Peyer's patch (tissue), 4 donors: Measurements from ENCODE around the gene SCN5A. TPM values are rescaled to one million over a fixed set of nuclear protein-coding genes. Genes with fewer than 3 reads are reported as not detected.

ENCODE experiments used
- DNase-seq, 3 donors: peaks; one replicate each; pipeline ENCODE4 v3.0.0-alpha.2; 2017 to 2019
- H3K27ac ChIP-seq, 4 donors: fragments of 200-600 bp; sonication (generic); one replicate each; pipeline ENCODE4 v1.5.1; 2016 to 2019
- H3K27me3 ChIP-seq, 2 donors: fragments of 200-600 bp; sonication (generic); one replicate each; pipeline ENCODE4 v1.5.1; 2019
- H3K36me3 ChIP-seq, 3 donors: fragments of 200-600 bp; sonication (generic); one replicate each; pipeline ENCODE4 v1.5.1; 2016 to 2019
- H3K4me1 ChIP-seq, 4 donors: fragments of 200-600 bp; sonication (generic); one replicate each; pipeline ENCODE4 v1.5.1; 2016 to 2019
- H3K4me3 ChIP-seq, 4 donors: fragments of 200-600 bp; sonication (generic); 1 replicate in 3 of 4; 2 replicates in 1 of 4; pipeline ENCODE4 v1.5.1; 2016 to 2019; ENCODE audit warnings: mild to moderate bottlenecking in 1 of 4
- H3K9me3 ChIP-seq, 4 donors: fragments of 200-600 bp; sonication (generic); one replicate each; pipeline ENCODE4 v1.5.1; 2016 to 2019; ENCODE audit warnings: mild to moderate bottlenecking in 1 of 4
- CTCF ChIP-seq, 6 experiments: fragments of 450-650 bp in 4 of 6; fragments of 200-600 bp in 2 of 6; sonication (generic) in 1 of 6; IDR thresholded peaks; one replicate each; pipeline ENCODE4 v1.5.1; 2017 to 2019; ENCODE audit warnings: antibody characterized with exemption in 6 of 6, mild to moderate bottlenecking in 3 of 6, moderate library complexity in 1 of 6
- POLR2A ChIP-seq, 2 donors: fragments of 450-650 bp; IDR thresholded peaks; one replicate each; pipeline ENCODE4 v1.5.1; 2017; ENCODE audit warnings: antibody characterized with exemption in 2 of 2, mild to moderate bottlenecking in 2 of 2, moderate library complexity in 2 of 2
- total RNA-seq, 4 donors: library from RNA; depleted of rRNA; stranded (reverse); fragments of >200 nt; gene quantifications; one replicate each; pipeline ENCODE4 v1.1.0, GENCODE V29; 2016

The SCN5A gene
- total RNA-seq, 4 donors from 2014 or later: 0.13 TPM; not detected in 3

GRCh38 chr3:38644662-38645053 is 4.8 kb downstream of the SCN5A start:
- Histone ChIP-seq H3K4me3 (no peak overlapping the region), H3K27me3 (peaks cover 0 to 10% of the 10 kb centered on the region in 2 donors), H3K36me3 (no peaks in the 10 kb centered on the region), H3K9me3 (no peaks in the 10 kb centered on the region), H3K27ac (no peak overlapping the region), H3K4me1 (peaks cover 0 to 10% (median 4%) of the 10 kb centered on the region in 4 donors)
- no peak for TF ChIP-seq POLR2A (IDR thresholded peaks at IDR 0.05)
- TF ChIP-seq CTCF (IDR thresholded peaks at IDR 0.05): no peak
- DNase-seq: no peak

GRCh38 chr3:38644016-38644661 is 5.3 kb downstream of the SCN5A start:
- H3K4me1 ChIP-seq: peaks cover 0 to 8% (median 2%) of the 10 kb centered on the region in 4 donors
- H3K36me3 ChIP-seq: no peaks in the 10 kb centered on the region
- no peaks in the 10 kb centered on the region for H3K9me3 ChIP-seq
- H3K27me3 ChIP-seq: peaks cover 0 to 5% of the 10 kb centered on the region in 2 donors
- H3K27ac ChIP-seq: no peak overlapping the region
- no peak for DNase-seq
- no peak for TF ChIP-seq CTCF (IDR thresholded peaks at IDR 0.05)
- no peak for TF ChIP-seq POLR2A (IDR thresholded peaks at IDR 0.05)
- H3K4me3 ChIP-seq: no peak overlapping the region

- H3K4me3 ChIP-seq: no peak overlapping the region
- H3K9me3 ChIP-seq: no peaks in the 10 kb centered on the region
- H3K27ac ChIP-seq: no peak overlapping the region
- peak in 1 of 3 donors; percentile 29 for DNase-seq
- H3K36me3 ChIP-seq: no peaks in the 10 kb centered on the region
- no peaks in the 10 kb centered on the region for H3K27me3 ChIP-seq
- no peak for TF ChIP-seq POLR2A (IDR thresholded peaks at IDR 0.05)
- TF ChIP-seq CTCF (IDR thresholded peaks at IDR 0.05): no peak
- peaks cover 0 to 2% (median 0%) of the 10 kb centered on the region in 4 donors for H3K4me1 ChIP-seq
Measured at GRCh38 chr3:38643592-38643991, 5.9 kb downstream of the SCN5A start.

- no peak for TF ChIP-seq POLR2A (IDR thresholded peaks at IDR 0.05)
- Histone ChIP-seq H3K9me3 (no peaks in the 10 kb centered on the region), H3K4me1 (no peaks in the 10 kb centered on the region), H3K27ac (no peak overlapping the region), H3K27me3 (no peaks in the 10 kb centered on the region), H3K4me3 (no peak overlapping the region), H3K36me3 (no peaks in the 10 kb centered on the region)
- peak in 1 of 3 donors; percentile 33 for DNase-seq
Measured at GRCh38 chr3:38643090-38643489, 6.4 kb downstream of the SCN5A start.

- no peak for TF ChIP-seq CTCF (IDR thresholded peaks at IDR 0.05)
- no peak for TF ChIP-seq POLR2A (IDR thresholded peaks at IDR 0.05)
- H3K4me1 ChIP-seq: no peaks in the 10 kb centered on the region
- H3K4me3 ChIP-seq: no peak overlapping the region
- H3K27me3 ChIP-seq: no peaks in the 10 kb centered on the region
- H3K27ac ChIP-seq: no peak overlapping the region
- no peaks in the 10 kb centered on the region for H3K9me3 ChIP-seq
- DNase-seq: peak in 1 of 3 donors; percentile 15
- H3K36me3 ChIP-seq: no peaks in the 10 kb centered on the region
Measured at GRCh38 chr3:38641461-38642110, 7.9 kb downstream of the SCN5A start.

GRCh38 chr3:38640661-38641452 is 8.6 kb downstream of the SCN5A start:
- Histone ChIP-seq H3K4me3 (no peak overlapping the region), H3K27me3 (no peaks in the 10 kb centered on the region), H3K9me3 (no peaks in the 10 kb centered on the region), H3K4me1 (no peaks in the 10 kb centered on the region), H3K27ac (no peak overlapping the region), H3K36me3 (no peaks in the 10 kb centered on the region)
- no peak for TF ChIP-seq POLR2A (IDR thresholded peaks at IDR 0.05)
- no peak for TF ChIP-seq CTCF (IDR thresholded peaks at IDR 0.05)
- peak in 2 of 3 donors; percentile 21 to 33 for DNase-seq
